HEK293 (cell line): Measurements from ENCODE around the gene PTPRF.

Experiments used
- CTCF ChIA-PET: fragments of 350-600 bp; formaldehyde crosslinking; extraction: SDS; loops from one replicate; lab custom pipeline; 2021; ENCODE audit warnings: antibody characterized with exemption; lab: Yijun Ruan, JAX
- POLR2A ChIA-PET: fragments of 300-600 bp; formaldehyde crosslinking; extraction: SDS; loops from one replicate; lab custom pipeline; 2020; ENCODE audit warnings: antibody characterized with exemption, inconsistent platforms; lab: Yijun Ruan, JAX
- H3K27ac ChIP-seq: fragments of 200-500 bp; sonication (Bioruptor generic); 2 replicates; pipeline ENCODE4 v1.5.1; 2014; ENCODE audit warnings: low read depth, low read length, control low read depth, inconsistent platforms; ENCODE audit errors: extremely low read depth
- H3K36me3 ChIP-seq, 2 experiments: fragments of 200-500 bp in 1 of 2; sonication (Bioruptor generic) in 1 of 2; 1 replicate in 1 of 2; 2 replicates in 1 of 2; pipeline ENCODE4 v1.5.1; 2014 to 2017; ENCODE audit warnings: inconsistent platforms in 2 of 2, low read length in 2 of 2; ENCODE audit not compliant: control insufficient read depth in 2 of 2, insufficient read depth in 1 of 2
- H3K4me1 ChIP-seq: fragments of 200-500 bp; sonication (Bioruptor generic); 2 replicates; pipeline ENCODE4 v1.5.1; 2014; ENCODE audit warnings: mild to moderate bottlenecking, low read length, inconsistent platforms; ENCODE audit not compliant: control insufficient read depth, insufficient read depth
- H3K4me3 ChIP-seq: 2 replicates; pipeline ENCODE4 v1.5.1; 2011; ENCODE audit warnings: low read depth, mild to moderate bottlenecking, control low read depth, low read length, moderate library complexity
- H3K9me3 ChIP-seq: fragments of 200-500 bp; sonication (Bioruptor generic); 2 replicates; pipeline ENCODE4 v1.5.1; 2014; ENCODE audit warnings: low read depth, low read length, inconsistent platforms; ENCODE audit not compliant: control insufficient read depth, insufficient read depth
- FEZF1 ChIP-seq: fragments of 450-650 bp; formaldehyde crosslinking; IDR thresholded peaks from 2 replicates; pipeline ENCODE4 v1.5.1; 2016; ENCODE audit warnings: missing biosample characterization, missing genetic modification characterization
- GLIS2 ChIP-seq: fragments of 450-650 bp; formaldehyde crosslinking; IDR thresholded peaks from 2 replicates; pipeline ENCODE4 v1.5.1; 2016; ENCODE audit warnings: missing biosample characterization, missing genetic modification characterization
- REPIN1 ChIP-seq: fragments of 450-650 bp; formaldehyde crosslinking; IDR thresholded peaks from 2 replicates; pipeline ENCODE4 v1.5.1; 2017; ENCODE audit warnings: missing biosample characterization, missing genetic modification characterization, low read depth
- TSHZ1 ChIP-seq: fragments of 450-650 bp; formaldehyde crosslinking; IDR thresholded peaks from 2 replicates; pipeline ENCODE4 v1.5.1; 2016; ENCODE audit warnings: missing biosample characterization, missing genetic modification characterization, borderline replicate concordance
- ZNF138 ChIP-seq: fragments of 450-650 bp; formaldehyde crosslinking; IDR thresholded peaks from 2 replicates; pipeline ENCODE4 v1.5.1; 2016; ENCODE audit warnings: missing biosample characterization, missing genetic modification characterization, borderline replicate concordance
- ZNF184 ChIP-seq: fragments of 450-650 bp; IDR thresholded peaks from 2 replicates; pipeline ENCODE4 v1.5.1; 2018; ENCODE audit warnings: missing biosample characterization, mild to moderate bottlenecking, missing genetic modification characterization
- ZNF2 ChIP-seq: fragments of 450-650 bp; formaldehyde crosslinking; IDR thresholded peaks from 2 replicates; pipeline ENCODE4 v1.5.1; 2016; ENCODE audit warnings: missing biosample characterization, missing genetic modification characterization
- ZNF350 ChIP-seq: fragments of 450-650 bp; formaldehyde crosslinking; IDR thresholded peaks from 2 replicates; pipeline ENCODE4 v1.5.0; 2017; ENCODE audit warnings: missing biosample characterization, mild to moderate bottlenecking, missing genetic modification characterization
- ZNF37A ChIP-seq: fragments of 450-650 bp; IDR thresholded peaks from 2 replicates; pipeline ENCODE4 v1.5.1; 2018; ENCODE audit warnings: missing biosample characterization, missing genetic modification characterization
- ZNF555 ChIP-seq: fragments of 450-650 bp; formaldehyde crosslinking; conservative IDR thresholded peaks from 2 replicates; pipeline ENCODE4 v1.5.1; 2017; ENCODE audit warnings: missing biosample characterization, mild to moderate bottlenecking, missing genetic modification characterization, inconsistent platforms
- ZNF561 ChIP-seq: fragments of 450-650 bp; IDR thresholded peaks from 2 replicates; pipeline ENCODE4 v1.5.1; 2018; ENCODE audit warnings: missing biosample characterization, missing genetic modification characterization, borderline replicate concordance
- ZNF664 ChIP-seq: fragments of 450-650 bp; formaldehyde crosslinking; IDR thresholded peaks from 2 replicates; pipeline ENCODE4 v1.5.1; 2016; ENCODE audit warnings: missing biosample characterization, missing genetic modification characterization
- ZNF670 ChIP-seq: fragments of 450-650 bp; formaldehyde crosslinking; IDR thresholded peaks from 2 replicates; pipeline ENCODE4 v1.5.1; 2016; ENCODE audit warnings: missing biosample characterization, missing genetic modification characterization, low read depth
- ZNF677 ChIP-seq: fragments of 450-650 bp; IDR thresholded peaks from 2 replicates; pipeline ENCODE4 v1.5.0; 2018; ENCODE audit warnings: missing biosample characterization, mild to moderate bottlenecking, missing genetic modification characterization, moderate library complexity
- ZNF76 ChIP-seq: fragments of 450-650 bp; formaldehyde crosslinking; IDR thresholded peaks from 2 replicates; pipeline ENCODE4; 2016; ENCODE audit warnings: low read depth, missing biosample characterization, missing genetic modification characterization, borderline replicate concordance
- ZNF776 ChIP-seq: fragments of 450-650 bp; formaldehyde crosslinking; IDR thresholded peaks from 2 replicates; pipeline ENCODE4 v1.5.0; 2017; ENCODE audit warnings: missing biosample characterization, missing genetic modification characterization, borderline replicate concordance
- ZSCAN30 ChIP-seq: fragments of 450-650 bp; IDR thresholded peaks from 2 replicates; pipeline ENCODE4 v1.5.1; 2018; ENCODE audit warnings: missing biosample characterization, mild to moderate bottlenecking, missing genetic modification characterization, moderate library complexity
- TF ChIP-seq, protein P1 (sequence below): fragments of 450-650 bp; formaldehyde crosslinking; IDR thresholded peaks from 2 replicates; pipeline ENCODE4 v1.5.1; 2017; ENCODE audit warnings: missing biosample characterization, mild to moderate bottlenecking, missing genetic modification characterization, moderate library complexity
- TF ChIP-seq, protein P2 (sequence below): fragments of 450-650 bp; formaldehyde crosslinking; IDR thresholded peaks from 2 replicates; pipeline ENCODE4 v1.5.1; 2016; ENCODE audit warnings: missing biosample characterization, missing genetic modification characterization, low read depth
- TF ChIP-seq, protein P3 (sequence below): IDR thresholded peaks from 2 replicates; pipeline ENCODE4 v1.6.1; 2011; ENCODE audit warnings: mild to moderate bottlenecking, low read depth, low read length, borderline replicate concordance
- TF ChIP-seq, protein P4 (sequence below): fragments of 450-650 bp; formaldehyde crosslinking; IDR thresholded peaks from 2 replicates; pipeline ENCODE4 v1.5.1; 2016; ENCODE audit warnings: missing biosample characterization, missing genetic modification characterization

The PTPRF gene

GRCh38 chr1:43521078-43521477, 9.6 kb upstream of the PTPRF start:
- POLR2A ChIA-PET = no interaction called here
- H3K4me3 ChIP-seq = no peak overlapping the region
- H3K36me3 ChIP-seq = no peaks in the 10 kb centered on the region
- no peaks in the 10 kb centered on the region for H3K4me1 ChIP-seq
- CTCF ChIA-PET = interaction anchor here (0.5 to 1.0 kb wide), 2 partner anchors 9 to 290 kb away, joined by 3 read pairs; no protein-coding TSS in a partner anchor
- no peak for TF ChIP-seq ZNF184
- TF ChIP-seq, protein P1, sequence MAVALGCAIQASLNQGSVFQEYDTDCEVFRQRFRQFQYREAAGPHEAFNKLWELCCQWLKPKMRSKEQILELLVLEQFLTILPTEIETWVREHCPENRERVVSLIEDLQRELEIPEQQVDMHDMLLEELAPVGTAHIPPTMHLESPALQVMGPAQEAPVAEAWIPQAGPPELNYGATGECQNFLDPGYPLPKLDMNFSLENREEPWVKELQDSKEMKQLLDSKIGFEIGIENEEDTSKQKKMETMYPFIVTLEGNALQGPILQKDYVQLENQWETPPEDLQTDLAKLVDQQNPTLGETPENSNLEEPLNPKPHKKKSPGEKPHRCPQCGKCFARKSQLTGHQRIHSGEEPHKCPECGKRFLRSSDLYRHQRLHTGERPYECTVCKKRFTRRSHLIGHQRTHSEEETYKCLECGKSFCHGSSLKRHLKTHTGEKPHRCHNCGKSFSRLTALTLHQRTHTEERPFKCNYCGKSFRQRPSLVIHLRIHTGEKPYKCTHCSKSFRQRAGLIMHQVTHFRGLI (tag by site-specific recombination) = no peak
- TF ChIP-seq TSHZ1 (tag by site-specific recombination) = no peak
- H3K27ac ChIP-seq = no peak overlapping the region
- H3K9me3 ChIP-seq = no peaks in the 10 kb centered on the region

- Histone ChIP-seq H3K9me3 (no peaks in the 10 kb centered on the region), H3K27ac (no peak overlapping the region), H3K36me3 (no peaks in the 10 kb centered on the region), H3K4me1 (no peaks in the 10 kb centered on the region), H3K4me3 (no peak overlapping the region)
- TF ChIP-seq ZNF561 (tag by site-specific recombination) = no peak
- ChIA-PET POLR2A (interaction anchor here (0.6 kb wide), 1 partner anchor 13 kb away, joined by 3 read pairs; no protein-coding TSS in a partner anchor), CTCF (interaction anchor here (0.7 kb wide), 1 partner anchor 108 kb away, joined by 4 read pairs; no protein-coding TSS in a partner anchor)
Observed at GRCh38 chr1:43521756-43522155, 8.9 kb upstream of the PTPRF start.

DNA sequence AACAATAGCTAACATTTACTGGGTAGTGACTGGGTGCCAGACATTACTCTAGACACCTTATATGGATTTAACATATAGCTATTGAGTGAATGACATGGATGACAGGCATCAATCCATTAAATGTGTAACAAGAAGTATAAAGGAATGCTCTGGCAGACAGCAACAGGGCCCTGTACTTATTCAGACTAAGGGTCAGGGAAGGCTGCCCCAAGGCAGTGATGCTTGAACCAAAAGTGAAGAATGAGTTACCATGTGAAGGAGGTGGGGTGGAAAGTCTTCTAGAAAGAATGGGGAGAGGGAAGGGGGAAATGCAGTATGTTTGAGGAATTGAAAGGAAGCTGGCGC, 8.3 kb upstream of the PTPRF start:
- Histone ChIP-seq H3K4me3 (no peak overlapping the region), H3K9me3 (no peaks in the 10 kb centered on the region), H3K36me3 (no peaks in the 10 kb centered on the region), H3K4me1 (no peaks in the 10 kb centered on the region), H3K27ac (no peak overlapping the region)
- ChIA-PET POLR2A (interaction anchor here (0.6 to 0.8 kb wide), 2 partner anchors 14 to 128 kb away, joined by 3 read pairs; partner anchors contain the start of gene KDM4A), CTCF (interaction anchor here (0.7 kb wide), 1 partner anchor 9 kb away, joined by 6 read pairs; no protein-coding TSS in a partner anchor)
- TF ChIP-seq ZNF670 (tag by site-specific recombination) (no peak), GLIS2 (tag by site-specific recombination) (no peak), ZNF76 (tag by site-specific recombination) (no peak), ZNF555 (tag by site-specific recombination) (no peak), ZNF350 (tag by site-specific recombination) (no peak), ZSCAN30 (tag by site-specific recombination) (no peak), ZNF2 (no peak), ZNF664 (tag by site-specific recombination) (no peak), ZNF776 (tag by site-specific recombination) (no peak), ZNF138 (no peak), FEZF1 (no peak), ZNF37A (tag by site-specific recombination) (no peak), ZNF677 (tag by site-specific recombination) (no peak), REPIN1 (tag by site-specific recombination) (no peak)
- TF ChIP-seq, protein P2, sequence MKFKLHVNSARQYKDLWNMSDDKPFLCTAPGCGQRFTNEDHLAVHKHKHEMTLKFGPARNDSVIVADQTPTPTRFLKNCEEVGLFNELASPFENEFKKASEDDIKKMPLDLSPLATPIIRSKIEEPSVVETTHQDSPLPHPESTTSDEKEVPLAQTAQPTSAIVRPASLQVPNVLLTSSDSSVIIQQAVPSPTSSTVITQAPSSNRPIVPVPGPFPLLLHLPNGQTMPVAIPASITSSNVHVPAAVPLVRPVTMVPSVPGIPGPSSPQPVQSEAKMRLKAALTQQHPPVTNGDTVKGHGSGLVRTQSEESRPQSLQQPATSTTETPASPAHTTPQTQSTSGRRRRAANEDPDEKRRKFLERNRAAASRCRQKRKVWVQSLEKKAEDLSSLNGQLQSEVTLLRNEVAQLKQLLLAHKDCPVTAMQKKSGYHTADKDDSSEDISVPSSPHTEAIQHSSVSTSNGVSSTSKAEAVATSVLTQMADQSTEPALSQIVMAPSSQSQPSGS = no peak
- TF ChIP-seq, protein P3, sequence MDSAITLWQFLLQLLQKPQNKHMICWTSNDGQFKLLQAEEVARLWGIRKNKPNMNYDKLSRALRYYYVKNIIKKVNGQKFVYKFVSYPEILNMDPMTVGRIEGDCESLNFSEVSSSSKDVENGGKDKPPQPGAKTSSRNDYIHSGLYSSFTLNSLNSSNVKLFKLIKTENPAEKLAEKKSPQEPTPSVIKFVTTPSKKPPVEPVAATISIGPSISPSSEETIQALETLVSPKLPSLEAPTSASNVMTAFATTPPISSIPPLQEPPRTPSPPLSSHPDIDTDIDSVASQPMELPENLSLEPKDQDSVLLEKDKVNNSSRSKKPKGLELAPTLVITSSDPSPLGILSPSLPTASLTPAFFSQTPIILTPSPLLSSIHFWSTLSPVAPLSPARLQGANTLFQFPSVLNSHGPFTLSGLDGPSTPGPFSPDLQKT = no peak
- TF ChIP-seq, protein P4, sequence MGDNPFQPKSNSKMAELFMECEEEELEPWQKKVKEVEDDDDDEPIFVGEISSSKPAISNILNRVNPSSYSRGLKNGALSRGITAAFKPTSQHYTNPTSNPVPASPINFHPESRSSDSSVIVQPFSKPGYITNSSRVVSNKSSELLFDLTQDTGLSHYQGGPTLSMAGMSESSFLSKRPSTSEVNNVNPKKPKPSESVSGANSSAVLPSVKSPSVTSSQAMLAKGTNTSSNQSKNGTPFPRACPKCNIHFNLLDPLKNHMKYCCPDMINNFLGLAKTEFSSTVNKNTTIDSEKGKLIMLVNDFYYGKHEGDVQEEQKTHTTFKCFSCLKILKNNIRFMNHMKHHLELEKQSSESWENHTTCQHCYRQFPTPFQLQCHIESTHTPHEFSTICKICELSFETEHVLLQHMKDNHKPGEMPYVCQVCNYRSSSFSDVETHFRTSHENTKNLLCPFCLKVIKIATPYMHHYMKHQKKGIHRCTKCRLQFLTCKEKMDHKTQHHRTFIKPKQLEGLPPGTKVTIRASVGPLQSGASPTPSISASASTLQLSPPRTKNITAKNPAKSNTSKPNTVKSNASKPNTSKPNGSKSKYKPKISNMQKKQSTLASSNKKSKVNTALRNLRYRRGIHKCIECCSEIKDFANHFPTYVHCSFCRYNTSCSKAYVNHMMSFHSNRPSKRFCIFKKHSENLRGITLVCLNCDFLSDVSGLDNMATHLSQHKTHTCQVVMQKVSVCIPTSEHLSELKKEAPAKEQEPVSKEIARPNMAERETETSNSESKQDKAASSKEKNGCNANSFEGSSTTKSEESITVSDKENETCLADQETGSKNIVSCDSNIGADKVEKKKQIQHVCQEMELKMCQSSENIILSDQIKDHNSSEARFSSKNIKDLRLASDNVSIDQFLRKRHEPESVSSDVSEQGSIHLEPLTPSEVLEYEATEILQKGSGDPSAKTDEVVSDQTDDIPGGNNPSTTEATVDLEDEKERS = no peak
